Umbilical cord (tissue), 2 donors: ENCODE measurements around the gene ERVMER34-1. TPM values are rescaled to one million over a fixed set of nuclear protein-coding genes. Genes with fewer than 3 reads are reported as not detected.

Experiments
- DNase-seq: peaks from one replicate; pipeline ENCODE4 v3.0.0-alpha.2; 2015; ENCODE audit warnings: low spot score
- total RNA-seq: library from RNA; depleted of rRNA; stranded (reverse); fragments of >200 nt; gene quantifications from one replicate; pipeline ENCODE4 v1.2.3, GENCODE V29; 2014; ENCODE audit warnings: low replicate concordance; ENCODE audit not compliant: insufficient read depth

The ERVMER34-1 gene
- total RNA-seq, 1 donor from 2014 or later = 3.9 TPM

- peak; percentile 99 for DNase-seq
These were observed 29.0 kb downstream of the ERVMER34-1 start for GRCh38 chr4:52721968-52722815.

GRCh38 chr4:52718123-52718522, 33.1 kb downstream of the ERVMER34-1 start:
- no peak for DNase-seq

GRCh38 chr4:52716364-52717151, 34.7 kb downstream of the ERVMER34-1 start:
- no peak for DNase-seq

GRCh38 chr4:52715914-52716313, 35.3 kb downstream of the ERVMER34-1 start:
- DNase-seq = no peak

GRCh38 chr4:52715255-52715897, 35.8 kb downstream of the ERVMER34-1 start:
- DNase-seq = no peak

- DNase-seq = no peak
These were observed 36.5 kb downstream of the ERVMER34-1 start for GRCh38 chr4:52714597-52715254.

- DNase-seq = no peak
These were observed 37.7 kb downstream of the ERVMER34-1 start for GRCh38 chr4:52713456-52713937.

- peak; percentile 99 for DNase-seq
These were observed 38.7 kb downstream of the ERVMER34-1 start for GRCh38 chr4:52712251-52713130.

GRCh38 chr4:52711834-52712250, 39.4 kb downstream of the ERVMER34-1 start:
- DNase-seq = no peak

GRCh38 chr4:52711272-52711671, 40.0 kb downstream of the ERVMER34-1 start:
- no peak for DNase-seq

- no peak for DNase-seq
These were observed 42.1 kb downstream of the ERVMER34-1 start for GRCh38 chr4:52709155-52709554.

- DNase-seq = no peak
These were observed 46.6 kb downstream of the ERVMER34-1 start for GRCh38 chr4:52704661-52705060.

GRCh38 chr4:52704133-52704532, 47.1 kb downstream of the ERVMER34-1 start:
- no peak for DNase-seq

GRCh38 chr4:52701207-52701606, 50.0 kb downstream of the ERVMER34-1 start:
- no peak for DNase-seq

- peak; percentile 60 for DNase-seq
These were observed 56.3 kb downstream of the ERVMER34-1 start for GRCh38 chr4:52694936-52695335.

- no peak for DNase-seq
These were observed 57.7 kb downstream of the ERVMER34-1 start for GRCh38 chr4:52693492-52693891.
